AG04449 (cell line): ENCODE measurements around the gene GFY.

Experiments used
- CTCF ChIA-PET: fragments of 350-600 bp; formaldehyde crosslinking; extraction: SDS; loops from one replicate; lab custom pipeline; 2021; ENCODE audit warnings: antibody characterized with exemption; lab: Yijun Ruan, JAX
- POLR2A ChIA-PET: fragments of 400-600, 350-600 bp; formaldehyde crosslinking; extraction: SDS; loops from one replicate; lab custom pipeline; 2020; ENCODE audit warnings: antibody characterized with exemption, inconsistent platforms; lab: Yijun Ruan, JAX
- DNase-seq: peaks from one replicate; pipeline ENCODE4 v3.0.0-alpha.2; 2010; ENCODE audit warnings: low read depth, low spot score
- H3K4me3 ChIP-seq: 2 replicates; pipeline ENCODE4 v1.5.1; 2011; ENCODE audit warnings: low read depth, mild to moderate bottlenecking, control low read depth, low read length
- CTCF ChIP-seq: IDR thresholded peaks from one replicate; pipeline ENCODE4 v1.5.1; 2011; ENCODE audit warnings: mild to moderate bottlenecking, moderate library complexity, low read length, control low read depth, inconsistent platforms; ENCODE audit not compliant: insufficient read depth; ENCODE audit errors: missing control alignments

Gene GFY

GRCh38 chr19:49423071-49423984 lies 1.9 kb upstream of the GFY start, which contains the start of gene PTH2:
TSS of gene PTH2 (minus strand) at chr19:49423441. CDS start at chr19:49423339, 102 bp downstream.
- no peak for TF ChIP-seq CTCF
- ChIA-PET POLR2A (no interaction called here), CTCF (interaction anchor here (1.1 to 1.5 kb wide), 2 partner anchors 20 to 32 kb away, joined by 3 read pairs; no protein-coding TSS in a partner anchor)
- DNase-seq: no peak
- H3K4me3 ChIP-seq: no peak within 1 kb of the TSS

GRCh38 chr19:49423985-49424303 lies 1.2 kb upstream of the GFY start:
- no peak overlapping the region for H3K4me3 ChIP-seq
- no peak for TF ChIP-seq CTCF
- CTCF ChIA-PET: interaction anchor here (1.1 to 1.5 kb wide), 2 partner anchors 19 to 32 kb away, joined by 3 read pairs; no protein-coding TSS in a partner anchor
- no peak for DNase-seq
- POLR2A ChIA-PET: no interaction called here

- POLR2A ChIA-PET: no interaction called here
- TF ChIP-seq CTCF: no peak
- H3K4me3 ChIP-seq: no peak overlapping the region
- DNase-seq: no peak
- CTCF ChIA-PET: interaction anchor here (0.9 to 2.4 kb wide), 3 partner anchors 10 to 160 kb away, joined by 3 to 10 read pairs (median 4); no protein-coding TSS in a partner anchor
These were observed 869 bp downstream of the GFY start for GRCh38 chr19:49425922-49426592.

GRCh38 chr19:49427339-49427738 lies 2.2 kb downstream of the GFY start:
- ChIA-PET CTCF (no interaction called here), POLR2A (no interaction called here)
- no peak overlapping the region for H3K4me3 ChIP-seq
- DNase-seq: no peak
- no peak for TF ChIP-seq CTCF

- ChIA-PET POLR2A (no interaction called here), CTCF (no interaction called here)
- no peak for TF ChIP-seq CTCF
- H3K4me3 ChIP-seq: no peak overlapping the region
- no peak for DNase-seq
These were observed 2.8 kb downstream of the GFY start for GRCh38 chr19:49427855-49428546.
